Activated CD4-positive, alpha-beta T cell treated with anti-CD3 and anti-CD28 coated beads, Interleukin-2, amount 10 ng/mL, durations not matched to agents 7 days and 5 days (primary cell): ENCODE results near the gene APP. TPM values are rescaled to one million over a fixed set of nuclear protein-coding genes. Genes with fewer than 3 reads are reported as not detected.

Experiments
- CTCF ChIA-PET: fragments of 350-600 bp; sonication (Branson Sonifier 250); formaldehyde crosslinking; loops from one replicate; lab custom pipeline; 2021; ENCODE audit warnings: antibody characterized with exemption; lab: Charles Lee
- POLR2A ChIA-PET: fragments of 350-600 bp; sonication (Branson Sonifier 250); formaldehyde crosslinking; loops from one replicate; lab custom pipeline; 2021; ENCODE audit warnings: antibody characterized with exemption; lab: Charles Lee
- DNase-seq: peaks from one replicate; pipeline ENCODE4 v3.0.0-alpha.2; 2020
- H3K27ac Mint-ChIP-seq: one replicate; pipeline ENCODE4 v1.8.0; 2021; ENCODE audit warnings: mild to moderate bottlenecking, moderate library complexity, mixed read lengths
- H3K27me3 Mint-ChIP-seq: one replicate; pipeline ENCODE4 v1.8.0; 2021; ENCODE audit warnings: mixed read lengths
- H3K36me3 Mint-ChIP-seq: one replicate; pipeline ENCODE4 v1.8.0; 2021; ENCODE audit warnings: low read depth, mixed read lengths
- H3K4me1 Mint-ChIP-seq: one replicate; pipeline ENCODE4 v1.8.0; 2021; ENCODE audit warnings: mixed read lengths
- H3K4me3 Mint-ChIP-seq: one replicate; pipeline ENCODE4 v1.8.0; 2021; ENCODE audit warnings: mild to moderate bottlenecking, moderate library complexity, mixed read lengths
- H3K9me3 Mint-ChIP-seq: one replicate; pipeline ENCODE4 v1.8.0; 2021; ENCODE audit warnings: mixed read lengths
- total RNA-seq, 2 experiments: library from RNA; stranded (reverse); gene quantifications; one replicate each; pipeline ENCODE4 v1.2.3, GENCODE V29; 2021

Gene APP
- total RNA-seq, 2 experiments from 2014 or later, result 31.0 to 31.4 TPM

- H3K9me3 Mint-ChIP-seq, result no peaks in the 10 kb centered on the region
- no peaks in the 10 kb centered on the region for H3K4me1 Mint-ChIP-seq
- H3K36me3 Mint-ChIP-seq, result peaks cover 4% of the 10 kb centered on the region
- no peak overlapping the region for H3K27ac Mint-ChIP-seq
- no peak for DNase-seq
- ChIA-PET POLR2A (no interaction called here), CTCF (no interaction called here)
- no peak overlapping the region for H3K4me3 Mint-ChIP-seq
- no peaks in the 10 kb centered on the region for H3K27me3 Mint-ChIP-seq
Observed at GRCh38 chr21:26100573-26100972, 70.0 kb downstream of the APP start.

- H3K36me3 Mint-ChIP-seq, result peaks cover 4% of the 10 kb centered on the region
Observed at GRCh38 chr21:26099610-26100219, 70.9 kb downstream of the APP start.

GRCh38 chr21:26098772-26099397, 71.7 kb downstream of the APP start:
- Mint-ChIP-seq H3K27ac (no peak overlapping the region), H3K4me1 (no peaks in the 10 kb centered on the region), H3K9me3 (no peaks in the 10 kb centered on the region), H3K36me3 (peaks cover 4% of the 10 kb centered on the region), H3K4me3 (no peak overlapping the region), H3K27me3 (no peaks in the 10 kb centered on the region)
- DNase-seq, result no peak
- ChIA-PET CTCF (no interaction called here), POLR2A (no interaction called here)

More at GRCh38 chr21:26099610-26100219, 70.9 kb downstream of the APP start:
- no peaks in the 10 kb centered on the region for H3K9me3 Mint-ChIP-seq
- no peaks in the 10 kb centered on the region for H3K27me3 Mint-ChIP-seq
- H3K4me1 Mint-ChIP-seq, result no peaks in the 10 kb centered on the region
- no peak overlapping the region for H3K4me3 Mint-ChIP-seq
- DNase-seq, result no peak
- ChIA-PET POLR2A (no interaction called here), CTCF (no interaction called here)
- no peak overlapping the region for H3K27ac Mint-ChIP-seq

- CTCF ChIA-PET, result no interaction called here
- POLR2A ChIA-PET, result no interaction called here
Observed at GRCh38 chr21:26097475-26097874, 73.1 kb downstream of the APP start.

DNA sequence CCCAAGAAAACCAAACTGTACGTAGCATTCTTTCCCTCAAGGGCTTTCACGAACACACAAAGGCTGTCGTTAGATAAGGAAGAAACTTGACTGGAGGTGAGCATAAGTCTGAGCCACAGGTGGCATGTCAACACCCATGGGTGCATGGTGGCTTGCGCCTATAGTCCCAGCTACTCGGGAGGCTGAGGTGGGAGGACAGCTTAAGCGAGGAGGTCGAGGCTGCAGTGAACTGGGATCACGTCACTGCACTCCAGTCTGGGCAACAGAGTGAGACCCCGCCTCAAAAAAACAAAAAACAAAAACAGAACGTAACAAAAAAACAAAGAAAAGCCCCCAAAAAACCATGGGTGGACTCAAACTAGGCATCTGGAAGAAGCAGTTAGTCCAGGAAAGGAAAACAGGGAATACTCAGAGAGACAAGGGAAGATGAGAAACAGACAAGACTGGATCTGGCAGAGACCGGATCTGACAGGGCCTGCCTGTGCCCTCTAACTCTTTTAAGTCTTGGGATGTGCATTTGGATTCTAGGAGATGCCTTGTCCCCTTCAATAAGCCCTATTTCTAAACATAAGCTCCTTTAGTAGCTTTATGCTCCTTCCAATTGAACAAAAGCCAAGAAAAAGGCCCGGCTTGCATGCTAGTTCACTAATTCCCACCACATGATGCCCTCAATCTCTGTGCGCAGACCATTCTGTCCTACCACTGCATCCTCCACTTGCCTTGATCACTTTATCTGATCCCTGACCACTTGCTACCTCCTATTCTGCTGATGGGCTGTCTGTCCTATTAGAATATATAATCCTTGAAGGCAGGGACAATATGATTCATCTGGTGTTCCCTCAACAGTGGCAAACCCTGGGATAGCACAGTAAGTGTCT, 73.8 kb downstream of the APP start:
- ChIA-PET CTCF (no interaction called here), POLR2A (no interaction called here)
- no peak for DNase-seq
- H3K9me3 Mint-ChIP-seq, result no peaks in the 10 kb centered on the region
- H3K4me3 Mint-ChIP-seq, result no peak overlapping the region
- no peaks in the 10 kb centered on the region for H3K36me3 Mint-ChIP-seq
- no peaks in the 10 kb centered on the region for H3K27me3 Mint-ChIP-seq
- H3K27ac Mint-ChIP-seq, result no peak overlapping the region
- H3K4me1 Mint-ChIP-seq, result no peaks in the 10 kb centered on the region

More at GRCh38 chr21:26097475-26097874, 73.1 kb downstream of the APP start:
- H3K4me3 Mint-ChIP-seq, result no peak overlapping the region
- DNase-seq, result no peak
- H3K27me3 Mint-ChIP-seq, result no peaks in the 10 kb centered on the region
- no peak overlapping the region for H3K27ac Mint-ChIP-seq
- no peaks in the 10 kb centered on the region for H3K9me3 Mint-ChIP-seq
- H3K36me3 Mint-ChIP-seq, result no peaks in the 10 kb centered on the region
- no peaks in the 10 kb centered on the region for H3K4me1 Mint-ChIP-seq

GRCh38 chr21:26095131-26095530, 75.4 kb downstream of the APP start:
- Mint-ChIP-seq H3K4me3 (no peak overlapping the region), H3K27me3 (no peaks in the 10 kb centered on the region), H3K9me3 (no peaks in the 10 kb centered on the region), H3K4me1 (no peaks in the 10 kb centered on the region), H3K36me3 (no peaks in the 10 kb centered on the region), H3K27ac (no peak overlapping the region)
- DNase-seq, result no peak
- POLR2A ChIA-PET, result no interaction called here
- CTCF ChIA-PET, result no interaction called here

DNA sequence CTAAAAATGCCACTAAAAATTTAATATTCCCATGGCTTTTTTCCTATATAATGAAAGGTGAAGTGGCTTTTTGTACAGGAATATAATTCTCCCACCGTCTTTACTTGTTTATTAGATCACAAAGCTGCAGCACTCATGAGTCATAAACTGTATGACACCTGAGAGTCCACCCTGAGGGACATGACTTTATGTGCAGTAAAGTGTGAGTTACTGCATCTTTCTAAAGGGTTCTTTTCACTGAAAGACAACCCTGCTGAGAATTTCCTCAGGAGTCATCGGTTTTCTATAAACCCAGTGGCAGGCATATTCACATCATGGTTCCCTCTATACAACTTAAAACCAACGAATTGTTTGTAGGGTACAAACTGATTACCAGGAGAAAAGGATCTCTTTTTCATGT, 77.4 kb downstream of the APP start:
- Mint-ChIP-seq H3K27me3 (no peaks in the 10 kb centered on the region), H3K27ac (no peak overlapping the region)
- CTCF ChIA-PET, result no interaction called here

DNA sequence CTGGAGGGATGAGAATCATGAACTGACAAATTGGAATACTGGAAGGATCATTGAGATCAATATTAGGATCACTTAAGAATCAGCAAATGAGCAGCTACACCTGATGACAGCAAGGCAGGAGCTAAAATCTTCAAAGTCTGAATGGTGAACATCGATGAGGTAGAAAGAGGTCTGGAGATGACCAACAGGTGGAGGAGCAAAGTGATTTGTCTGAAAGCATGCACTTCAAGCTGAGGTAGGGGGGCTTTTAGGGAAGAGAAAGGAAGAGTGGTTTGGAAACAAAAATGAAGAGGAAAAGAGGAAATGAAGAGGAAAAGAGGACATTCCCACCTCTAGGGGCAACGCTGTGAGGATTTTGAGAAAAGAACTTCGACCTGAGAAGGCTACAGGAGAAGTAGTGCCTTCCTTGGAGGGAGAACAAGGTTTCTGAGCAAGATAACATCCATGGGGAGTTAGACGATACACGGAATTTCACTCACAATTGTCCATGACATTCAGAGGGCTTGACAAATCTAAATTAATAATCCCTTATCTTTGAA, 79.0 kb downstream of the APP start:
- ChIA-PET POLR2A (no interaction called here), CTCF (no interaction called here)
- no peak overlapping the region for H3K27ac Mint-ChIP-seq
- no peaks in the 10 kb centered on the region for H3K9me3 Mint-ChIP-seq
- no peak overlapping the region for H3K4me3 Mint-ChIP-seq
- no peak for DNase-seq
- no peaks in the 10 kb centered on the region for H3K4me1 Mint-ChIP-seq
- no peaks in the 10 kb centered on the region for H3K27me3 Mint-ChIP-seq
- peaks cover 7% of the 10 kb centered on the region for H3K36me3 Mint-ChIP-seq

More for the DNA sequence above, 77.4 kb downstream of the APP start:
- H3K4me3 Mint-ChIP-seq, result no peak overlapping the region
- H3K36me3 Mint-ChIP-seq, result peaks cover 6% of the 10 kb centered on the region
- POLR2A ChIA-PET, result no interaction called here
- H3K9me3 Mint-ChIP-seq, result no peaks in the 10 kb centered on the region
- no peaks in the 10 kb centered on the region for H3K4me1 Mint-ChIP-seq
- DNase-seq, result no peak

GRCh38 chr21:26089730-26090129, 80.8 kb downstream of the APP start:
- no peak for DNase-seq
- no peaks in the 10 kb centered on the region for H3K9me3 Mint-ChIP-seq
- no peaks in the 10 kb centered on the region for H3K27me3 Mint-ChIP-seq
- H3K4me3 Mint-ChIP-seq, result no peak overlapping the region
- no peak overlapping the region for H3K27ac Mint-ChIP-seq
- ChIA-PET CTCF (no interaction called here), POLR2A (no interaction called here)
- H3K36me3 Mint-ChIP-seq, result peaks cover 7% of the 10 kb centered on the region
- no peaks in the 10 kb centered on the region for H3K4me1 Mint-ChIP-seq

GRCh38 chr21:26087223-26087918, 83.2 kb downstream of the APP start:
- no peak for DNase-seq
- ChIA-PET CTCF (no interaction called here), POLR2A (no interaction called here)
- no peak overlapping the region for H3K4me3 Mint-ChIP-seq
- peaks cover 7% of the 10 kb centered on the region for H3K36me3 Mint-ChIP-seq
- H3K9me3 Mint-ChIP-seq, result no peaks in the 10 kb centered on the region
- H3K27me3 Mint-ChIP-seq, result no peaks in the 10 kb centered on the region
- H3K27ac Mint-ChIP-seq, result no peak overlapping the region
- H3K4me1 Mint-ChIP-seq, result peaks cover 10% of the 10 kb centered on the region

DNA sequence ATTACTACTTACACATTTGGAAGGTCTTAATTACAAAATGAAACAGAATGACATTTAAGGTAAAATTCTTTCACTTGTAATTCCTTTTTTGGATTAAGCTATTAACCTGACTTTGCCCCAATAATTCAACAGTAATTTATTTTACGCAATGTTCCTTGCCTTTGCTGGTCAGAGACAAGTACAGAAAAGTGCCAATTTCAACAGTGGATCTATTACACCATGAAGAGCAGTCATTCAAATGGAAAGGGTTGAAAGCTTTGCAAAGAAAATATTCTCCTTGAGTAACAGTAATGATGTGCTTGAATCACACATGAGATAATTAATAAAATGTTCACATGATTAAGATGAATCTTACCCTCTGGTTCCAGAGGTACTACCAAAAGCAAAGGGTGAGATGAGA, 84.7 kb downstream of the APP start:
- H3K27me3 Mint-ChIP-seq, result no peaks in the 10 kb centered on the region
- H3K9me3 Mint-ChIP-seq, result no peaks in the 10 kb centered on the region
- no peak for DNase-seq
- POLR2A ChIA-PET, result interaction anchor here (0.7 kb wide), 1 partner anchor 184 kb away, joined by 3 read pairs; no protein-coding TSS in a partner anchor
- CTCF ChIA-PET, result no interaction called here
- peaks cover 7% of the 10 kb centered on the region for H3K36me3 Mint-ChIP-seq
- peaks cover 10% of the 10 kb centered on the region for H3K4me1 Mint-ChIP-seq
- no peak overlapping the region for H3K27ac Mint-ChIP-seq
- H3K4me3 Mint-ChIP-seq, result no peak overlapping the region

DNA sequence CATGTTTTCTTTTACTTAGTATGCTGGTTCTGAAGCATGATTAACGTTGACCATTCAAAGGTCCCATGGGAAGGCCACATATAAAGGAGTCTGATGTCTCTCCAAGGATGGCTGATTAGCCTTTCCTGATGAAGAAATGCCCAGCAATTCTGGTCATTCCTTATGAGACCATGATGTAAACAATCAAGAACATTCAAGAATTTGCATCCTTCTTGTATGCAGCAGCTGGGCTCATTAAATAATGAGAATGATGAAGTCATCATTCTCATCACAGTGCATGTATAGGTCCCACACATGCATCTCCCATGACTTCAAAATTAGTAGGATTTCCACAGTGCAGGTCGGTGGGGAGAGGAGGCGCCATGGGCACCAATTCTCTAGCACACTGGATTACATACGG, 85.4 kb downstream of the APP start:
- Mint-ChIP-seq H3K9me3 (no peaks in the 10 kb centered on the region), H3K27me3 (no peaks in the 10 kb centered on the region), H3K4me3 (no peak overlapping the region), H3K27ac (no peak overlapping the region), H3K36me3 (peaks cover 7% of the 10 kb centered on the region), H3K4me1 (peaks cover 10% of the 10 kb centered on the region)
- ChIA-PET CTCF (no interaction called here), POLR2A (no interaction called here)
- DNase-seq, result no peak
